ENCODE measurements around the gene MICAL3. TPM values are rescaled to one million over a fixed set of nuclear protein-coding genes. Genes with fewer than 3 reads are reported as not detected.

MICAL3 gene
- total and polyA plus RNA-seq, 9 of the 15 experiments (the other 6 are each of a cell fraction or from before 2014, with no cell fraction given), result 0.53 to 32.1 (median 12.3) TPM

GRCh38 chr22:17773606-17774205 is 250.7 kb downstream of the MICAL3 start (continued):
- TF ChIP-seq CHD1 (IDR thresholded peaks at IDR 0.05; ENCODE audit: low read length) (peak; percentile 74), XRCC5 (IDR thresholded peaks at IDR 0.05; ENCODE audit: low read depth, low read length) (0 out of 2 replicates have a peak, but pooled peaks have one; percentile 17), NEUROD1 (IDR thresholded peaks at IDR 0.05; ENCODE audit: borderline replicate concordance, low read depth, low read length, partially characterized antibody) (peak; percentile 30), POLR2G (IDR thresholded peaks at IDR 0.05; ENCODE audit: low read depth, low read length) (peak; percentile 62), RBFOX2 (IDR thresholded peaks at IDR 0.05; ENCODE audit: low read depth, low read length) (peak; percentile 64), MAX (CRISPR knock-in tag; IDR thresholded peaks at IDR 0.05) (0 out of 2 replicates have a peak, but pooled peaks have one; percentile 28), POLR2A (conservative IDR thresholded peaks at IDR 0.05) (0 out of 2 replicates have a peak, but pooled peaks have one; percentile 24), ZNF24 (IDR thresholded peaks at IDR 0.05) (peak; percentile 58; the same call in 1 of the 2 replicates), GATAD2B (IDR thresholded peaks at IDR 0.05; ENCODE audit: borderline replicate concordance) (no peak), ARID4B (CRISPR knock-in tag; IDR thresholded peaks at IDR 0.05) (peak; percentile 70), KDM1A (IDR thresholded peaks at IDR 0.05) (0 out of 4 replicates have a peak, but pooled peaks of 1 of the 2 experiments have one; percentile 5), SIN3A (IDR thresholded peaks at IDR 0.05; ENCODE audit: borderline replicate concordance in 2 of 2, control insufficient read depth in 1 of 2, low read depth in 2 of 2, low read length in 2 of 2) (peak; percentile 40 to 59; a peak in 3 of 4 replicates), EP400 (IDR thresholded peaks at IDR 0.05) (peak; percentile 57; the same call in 1 of the 2 replicates), SAP30 (IDR thresholded peaks at IDR 0.05; ENCODE audit: borderline replicate concordance, insufficient read depth, low read depth, low read length, poor library complexity, severe bottlenecking) (peak; percentile 88), MNT (conservative IDR thresholded peaks at IDR 0.05) (peak; percentile 90 to 93), KDM5B (IDR thresholded peaks at IDR 0.05; ENCODE audit: insufficient replicate concordance, low read depth, low read length) (peak; percentile 19)
- TF ChIP-seq, protein P1, sequence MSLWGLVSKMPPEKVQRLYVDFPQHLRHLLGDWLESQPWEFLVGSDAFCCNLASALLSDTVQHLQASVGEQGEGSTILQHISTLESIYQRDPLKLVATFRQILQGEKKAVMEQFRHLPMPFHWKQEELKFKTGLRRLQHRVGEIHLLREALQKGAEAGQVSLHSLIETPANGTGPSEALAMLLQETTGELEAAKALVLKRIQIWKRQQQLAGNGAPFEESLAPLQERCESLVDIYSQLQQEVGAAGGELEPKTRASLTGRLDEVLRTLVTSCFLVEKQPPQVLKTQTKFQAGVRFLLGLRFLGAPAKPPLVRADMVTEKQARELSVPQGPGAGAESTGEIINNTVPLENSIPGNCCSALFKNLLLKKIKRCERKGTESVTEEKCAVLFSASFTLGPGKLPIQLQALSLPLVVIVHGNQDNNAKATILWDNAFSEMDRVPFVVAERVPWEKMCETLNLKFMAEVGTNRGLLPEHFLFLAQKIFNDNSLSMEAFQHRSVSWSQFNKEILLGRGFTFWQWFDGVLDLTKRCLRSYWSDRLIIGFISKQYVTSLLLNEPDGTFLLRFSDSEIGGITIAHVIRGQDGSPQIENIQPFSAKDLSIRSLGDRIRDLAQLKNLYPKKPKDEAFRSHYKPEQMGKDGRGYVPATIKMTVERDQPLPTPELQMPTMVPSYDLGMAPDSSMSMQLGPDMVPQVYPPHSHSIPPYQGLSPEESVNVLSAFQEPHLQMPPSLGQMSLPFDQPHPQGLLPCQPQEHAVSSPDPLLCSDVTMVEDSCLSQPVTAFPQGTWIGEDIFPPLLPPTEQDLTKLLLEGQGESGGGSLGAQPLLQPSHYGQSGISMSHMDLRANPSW (CRISPR knock-in tag; IDR thresholded peaks at IDR 0.05), result no peak

Data from K562 (cell line).